Natural killer cell (primary cell): ENCODE measurements around the gene TTLL6. TPM values are rescaled to one million over a fixed set of nuclear protein-coding genes. Genes with fewer than 3 reads are reported as not detected.

Experiments
- ATAC-seq, 3 donors: fragments of 150-1000 bp in 2 of 3; fragments of 200-7000 bp in 1 of 3; cut with Tn5 transposase; 1 replicate in 1 of 3; 2 replicates in 2 of 3; pipeline ENCODE4 v1.10.0; 2021; ENCODE audit warnings: mild to moderate bottlenecking in 2 of 3, moderate library complexity in 2 of 3
- DNase-seq, 2 donors: peaks; one replicate each; pipeline versions ENCODE4 v3.0.0 to v3.0.0-alpha.2; 2013 to 2021; ENCODE audit warnings: mixed read lengths in 1 of 2
- H3K27ac ChIP-seq: one replicate; pipeline ENCODE4 v1.5.1; 2013; ENCODE audit warnings: mild to moderate bottlenecking, low read length
- H3K27me3 ChIP-seq: one replicate; pipeline ENCODE4 v1.6.1; 2013; ENCODE audit warnings: low read length; ENCODE audit not compliant: control insufficient read depth, insufficient read depth
- H3K36me3 ChIP-seq: one replicate; pipeline ENCODE4 v1.6.1; 2013; ENCODE audit warnings: low read length; ENCODE audit not compliant: control insufficient read depth, insufficient read depth
- H3K4me1 ChIP-seq: one replicate; pipeline ENCODE4 v1.6.1; 2013; ENCODE audit warnings: low read length; ENCODE audit not compliant: control insufficient read depth, insufficient read depth
- H3K4me3 ChIP-seq: one replicate; pipeline ENCODE4 v1.5.1; 2013; ENCODE audit warnings: low read length
- H3K9me3 ChIP-seq: one replicate; pipeline ENCODE4 v1.6.1; 2013; ENCODE audit warnings: low read length; ENCODE audit not compliant: control insufficient read depth, insufficient read depth
- H3K27ac Mint-ChIP-seq, 2 donors: one replicate each; pipeline ENCODE4 v1.8.0; 2022; ENCODE audit warnings: mild to moderate bottlenecking in 2 of 2, mixed read lengths in 2 of 2, moderate library complexity in 1 of 2
- H3K27me3 Mint-ChIP-seq, 2 donors: one replicate each; pipeline ENCODE4 v1.8.0; 2022; ENCODE audit warnings: low read depth in 2 of 2, mixed read lengths in 2 of 2
- H3K36me3 Mint-ChIP-seq: one replicate; pipeline ENCODE4 v1.8.0; 2022; ENCODE audit warnings: mixed read lengths
- H3K4me1 Mint-ChIP-seq, 2 donors: one replicate each; pipeline ENCODE4 v1.8.0; 2022; ENCODE audit warnings: mixed read lengths in 2 of 2
- H3K4me3 Mint-ChIP-seq: one replicate; pipeline ENCODE4 v1.8.0; 2022; ENCODE audit warnings: mild to moderate bottlenecking, moderate library complexity, mixed read lengths
- H3K9me3 Mint-ChIP-seq, 2 donors: one replicate each; pipeline ENCODE4 v1.8.0; 2022; ENCODE audit warnings: mixed read lengths in 2 of 2
- WGBS: methylation state at CpG from one replicate; pipeline ENCODE4 v1.1.7; 2013; ENCODE audit warnings: missing lambda C conversion rate; ENCODE audit not compliant: insufficient coverage; 5-methylcytosine and 5-hydroxymethylcytosine counted together
- intact Hi-C: fragments of 100-400 bp; cut with micrococcal nuclease; formaldehyde crosslinking; loops from one replicate; pipeline ENCODE4 v1.14.2; 2022
- total RNA-seq, 4 donors: library from RNA; stranded (reverse); fragments of 120-200 nt in 1 of 4; gene quantifications; one replicate each; pipeline versions ENCODE4 v1.2.3 to v1.2.4, GENCODE V29; 2013 to 2022
- TF ChIP-seq, protein P1 (sequence below): fragments of 200-600 bp; IDR thresholded peaks from one replicate; pipeline ENCODE4 v1.8.0; 2022; ENCODE audit warnings: antibody characterized with exemption

Gene TTLL6
- total RNA-seq, 3 donors from 2014 or later (not counting 1 experiment from before 2014, with no cell fraction given), result not detected

DNA sequence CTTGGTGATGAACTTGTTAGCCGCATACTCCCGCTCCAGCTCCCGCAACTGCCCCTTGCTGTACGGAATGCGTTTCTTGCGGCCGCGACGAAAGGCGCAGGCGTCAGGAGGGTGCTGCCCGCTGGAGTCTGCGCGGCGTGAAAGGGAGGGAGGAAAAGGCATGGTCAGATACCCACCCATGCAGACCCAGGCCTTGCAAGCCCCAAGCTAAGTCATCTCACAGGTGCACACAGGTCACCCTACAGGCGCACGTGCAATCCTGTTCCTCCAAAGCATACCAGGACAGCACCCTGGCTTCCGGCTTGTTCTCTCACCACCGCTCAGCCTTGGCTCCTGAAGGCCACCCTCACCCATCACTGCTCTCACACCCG, 90.1 kb downstream of the TTLL6 start:
- no peaks in the 10 kb centered on the region for H3K9me3 ChIP-seq
- no peak overlapping the region for H3K27ac Mint-ChIP-seq
- TF ChIP-seq, protein P1, sequence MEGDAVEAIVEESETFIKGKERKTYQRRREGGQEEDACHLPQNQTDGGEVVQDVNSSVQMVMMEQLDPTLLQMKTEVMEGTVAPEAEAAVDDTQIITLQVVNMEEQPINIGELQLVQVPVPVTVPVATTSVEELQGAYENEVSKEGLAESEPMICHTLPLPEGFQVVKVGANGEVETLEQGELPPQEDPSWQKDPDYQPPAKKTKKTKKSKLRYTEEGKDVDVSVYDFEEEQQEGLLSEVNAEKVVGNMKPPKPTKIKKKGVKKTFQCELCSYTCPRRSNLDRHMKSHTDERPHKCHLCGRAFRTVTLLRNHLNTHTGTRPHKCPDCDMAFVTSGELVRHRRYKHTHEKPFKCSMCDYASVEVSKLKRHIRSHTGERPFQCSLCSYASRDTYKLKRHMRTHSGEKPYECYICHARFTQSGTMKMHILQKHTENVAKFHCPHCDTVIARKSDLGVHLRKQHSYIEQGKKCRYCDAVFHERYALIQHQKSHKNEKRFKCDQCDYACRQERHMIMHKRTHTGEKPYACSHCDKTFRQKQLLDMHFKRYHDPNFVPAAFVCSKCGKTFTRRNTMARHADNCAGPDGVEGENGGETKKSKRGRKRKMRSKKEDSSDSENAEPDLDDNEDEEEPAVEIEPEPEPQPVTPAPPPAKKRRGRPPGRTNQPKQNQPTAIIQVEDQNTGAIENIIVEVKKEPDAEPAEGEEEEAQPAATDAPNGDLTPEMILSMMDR, result no peak
- H3K9me3 Mint-ChIP-seq, result no peaks in the 10 kb centered on the region
- no peaks in the 10 kb centered on the region for H3K36me3 ChIP-seq
- ATAC-seq (no peak), DNase-seq (no peak)
- peaks cover 93% of the 10 kb centered on the region for H3K27me3 ChIP-seq
- no peaks in the 10 kb centered on the region for H3K36me3 Mint-ChIP-seq
- peaks cover 84 to 88% of the 10 kb centered on the region in 2 donors for H3K27me3 Mint-ChIP-seq
- H3K27ac ChIP-seq, result no peak overlapping the region
- intact Hi-C loops, result loop anchor here (10.0 kb wide), 1 partner anchor 982 kb away; no protein-coding TSS in a partner anchor
- H3K4me1 Mint-ChIP-seq, result peaks cover 27 to 48% of the 10 kb centered on the region in 2 donors
- WGBS, result 15% methylated on average over 20 of the region's 20 CpGs
- peaks cover 47% of the 10 kb centered on the region for H3K4me1 ChIP-seq
- no peak overlapping the region for H3K4me3 Mint-ChIP-seq
- no peak overlapping the region for H3K4me3 ChIP-seq

DNA sequence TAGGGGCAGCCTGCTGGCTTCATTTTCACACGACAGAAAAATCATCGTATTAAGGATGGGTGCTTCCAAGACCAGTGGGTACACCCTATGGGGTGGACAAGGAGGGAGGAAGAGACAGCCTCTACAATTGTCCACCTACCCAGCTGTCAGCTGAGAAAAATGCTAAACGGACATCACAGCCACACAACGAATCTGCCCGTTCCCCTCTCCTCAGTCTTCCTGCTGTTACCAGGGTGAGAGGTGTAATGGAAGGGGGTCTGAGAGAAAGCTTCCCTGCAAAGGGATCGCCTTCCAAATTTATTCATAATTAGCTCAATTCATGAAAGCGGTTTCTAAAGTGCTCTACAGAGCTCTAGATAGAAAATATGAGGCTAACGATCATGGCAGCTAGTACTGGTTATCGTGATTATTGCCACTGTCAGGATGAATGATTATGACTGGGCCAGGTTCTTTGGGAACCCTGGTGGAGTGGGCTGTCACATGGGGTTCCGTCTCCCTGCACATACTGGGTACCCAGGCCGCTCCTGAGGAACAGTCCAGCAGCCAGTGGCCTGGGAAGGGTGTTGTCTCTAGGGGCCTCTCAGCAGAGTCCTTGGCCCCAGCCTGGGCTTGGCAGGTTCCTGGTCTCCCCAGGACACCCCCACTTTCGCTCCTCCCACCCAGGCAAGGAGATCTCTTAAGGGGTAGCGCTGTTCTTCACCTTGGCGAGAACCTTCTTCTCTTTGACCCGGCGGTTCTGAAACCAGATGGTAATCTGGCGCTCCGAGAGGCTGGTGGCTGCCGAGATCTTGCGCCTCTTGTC, 90.7 kb downstream of the TTLL6 start:
- H3K9me3 ChIP-seq, result no peaks in the 10 kb centered on the region
- DNase-seq, result no peak

DNA sequence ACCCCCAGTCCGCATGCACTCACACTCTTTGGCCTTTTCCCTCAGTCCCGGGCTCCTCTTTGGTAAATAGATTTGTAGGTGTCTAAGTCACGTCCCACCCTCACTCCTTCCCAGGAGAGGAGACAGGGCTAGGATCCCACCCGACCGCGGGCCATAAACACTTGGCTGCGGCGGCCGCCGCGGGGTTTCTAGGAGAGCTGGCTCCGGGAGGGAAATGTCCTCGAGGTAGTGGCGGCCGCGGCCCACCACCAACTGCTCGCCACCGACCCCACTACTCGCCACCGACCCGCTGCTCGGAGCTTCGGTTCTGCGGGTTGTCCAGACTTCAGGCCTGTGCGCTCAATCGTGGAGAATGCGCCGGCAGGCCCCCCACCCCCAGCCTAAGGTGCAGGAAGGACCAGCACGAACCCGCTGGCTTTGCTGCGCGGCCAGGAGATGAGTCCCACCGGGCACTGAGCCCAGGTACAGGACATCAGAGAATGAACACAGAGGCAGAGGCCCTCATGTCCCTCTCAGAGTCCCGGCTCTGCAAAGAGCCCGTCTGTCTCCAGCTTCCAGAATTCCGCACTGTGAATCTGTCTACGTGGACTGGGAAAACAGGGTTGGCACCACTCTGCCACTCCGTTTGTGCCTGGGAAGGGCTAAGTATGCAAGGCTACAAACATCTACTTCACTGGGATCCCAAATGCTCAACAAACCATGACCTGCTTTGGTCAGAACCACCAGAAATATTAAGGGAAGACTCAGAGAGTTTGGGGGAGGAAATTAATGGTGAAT, 91.6 kb downstream of the TTLL6 start:
- no peak for DNase-seq
- Mint-ChIP-seq H3K9me3 (no peaks in the 10 kb centered on the region), H3K36me3 (no peaks in the 10 kb centered on the region), H3K4me1 (peaks cover 27 to 52% of the 10 kb centered on the region in 2 donors), H3K27ac (no peak overlapping the region), H3K4me3 (peak overlapping the region; percentile 45), H3K27me3 (peaks cover 82 to 86% of the 10 kb centered on the region in 2 donors)
- H3K4me1 ChIP-seq, result peaks cover 47% of the 10 kb centered on the region
- H3K9me3 ChIP-seq, result no peaks in the 10 kb centered on the region
- no peak overlapping the region for H3K4me3 ChIP-seq
- TF ChIP-seq, protein P1, result no peak
- 9% methylated on average over 35 of the region's 38 CpGs for WGBS
- H3K27me3 ChIP-seq, result peaks cover 96% of the 10 kb centered on the region
- intact Hi-C loops, result loop anchor here (2.0 to 10.0 kb wide), 2 partner anchors 153 to 981 kb away; no protein-coding TSS in a partner anchor
- no peak overlapping the region for H3K27ac ChIP-seq
- no peaks in the 10 kb centered on the region for H3K36me3 ChIP-seq
- no peak for ATAC-seq

More for the DNA sequence above, 90.7 kb downstream of the TTLL6 start:
- no peak overlapping the region for H3K27ac Mint-ChIP-seq
- Histone ChIP-seq H3K27me3 (peaks cover 95% of the 10 kb centered on the region), H3K36me3 (no peaks in the 10 kb centered on the region), H3K4me1 (peaks cover 47% of the 10 kb centered on the region), H3K27ac (no peak overlapping the region), H3K4me3 (no peak overlapping the region)
- TF ChIP-seq, protein P1, result no peak
- peaks cover 84% of the 10 kb centered on the region in 2 donors for H3K27me3 Mint-ChIP-seq
- H3K4me1 Mint-ChIP-seq, result peaks cover 27 to 48% of the 10 kb centered on the region in 2 donors
- H3K4me3 Mint-ChIP-seq, result no peak overlapping the region
- ATAC-seq, result no peak
- intact Hi-C loops, result loop anchor here (10.0 kb wide), 1 partner anchor 982 kb away; no protein-coding TSS in a partner anchor
- no peaks in the 10 kb centered on the region for H3K9me3 Mint-ChIP-seq
- no peaks in the 10 kb centered on the region for H3K36me3 Mint-ChIP-seq
- WGBS, result 25% methylated on average over 17 of the region's 20 CpGs
